Gastrocnemius medialis (tissue), 4 donors: ENCODE measurements around the gene EIF3J.

Experiments used
- POLR2A ChIP-seq, 2 donors: fragments of 450-650 bp; IDR thresholded peaks; one replicate each; pipeline ENCODE4 v1.6.1; 2017; ENCODE audit warnings: antibody characterized with exemption in 2 of 2, mild to moderate bottlenecking in 2 of 2, moderate library complexity in 2 of 2
- TF ChIP-seq, protein P1 (sequence below), 5 experiments: fragments of 450-650 bp in 3 of 5; fragments of 200-600 bp in 2 of 5; sonication (generic) in 2 of 5; IDR thresholded peaks in 4 of 5; conservative IDR thresholded peaks in 1 of 5; 1 replicate in 4 of 5; 2 replicates in 1 of 5; pipeline ENCODE4 v1.5.1; 2016 to 2019; ENCODE audit warnings: antibody characterized with exemption in 5 of 5, mild to moderate bottlenecking in 3 of 5, moderate library complexity in 3 of 5

DNA sequence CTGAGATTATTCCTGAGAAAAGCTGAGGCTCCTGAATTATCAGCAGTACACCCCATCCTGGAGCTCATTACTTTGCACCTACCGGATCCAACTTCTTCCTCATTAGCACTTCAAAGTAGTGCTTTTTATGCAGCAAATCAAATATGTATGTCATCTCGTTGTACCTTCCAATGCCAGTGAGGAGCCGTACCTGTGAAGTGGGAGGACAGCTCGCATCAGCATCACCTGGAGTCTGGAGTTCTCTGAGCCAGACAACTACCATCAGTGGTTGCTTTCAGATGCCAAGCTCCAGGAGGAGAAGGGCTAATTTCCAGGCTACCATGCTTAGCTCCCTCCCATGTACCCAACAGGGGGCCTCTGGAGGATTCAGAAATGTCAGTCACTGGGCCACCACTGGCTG is 32.4 kb downstream of the EIF3J start:
- TF ChIP-seq, protein P1, sequence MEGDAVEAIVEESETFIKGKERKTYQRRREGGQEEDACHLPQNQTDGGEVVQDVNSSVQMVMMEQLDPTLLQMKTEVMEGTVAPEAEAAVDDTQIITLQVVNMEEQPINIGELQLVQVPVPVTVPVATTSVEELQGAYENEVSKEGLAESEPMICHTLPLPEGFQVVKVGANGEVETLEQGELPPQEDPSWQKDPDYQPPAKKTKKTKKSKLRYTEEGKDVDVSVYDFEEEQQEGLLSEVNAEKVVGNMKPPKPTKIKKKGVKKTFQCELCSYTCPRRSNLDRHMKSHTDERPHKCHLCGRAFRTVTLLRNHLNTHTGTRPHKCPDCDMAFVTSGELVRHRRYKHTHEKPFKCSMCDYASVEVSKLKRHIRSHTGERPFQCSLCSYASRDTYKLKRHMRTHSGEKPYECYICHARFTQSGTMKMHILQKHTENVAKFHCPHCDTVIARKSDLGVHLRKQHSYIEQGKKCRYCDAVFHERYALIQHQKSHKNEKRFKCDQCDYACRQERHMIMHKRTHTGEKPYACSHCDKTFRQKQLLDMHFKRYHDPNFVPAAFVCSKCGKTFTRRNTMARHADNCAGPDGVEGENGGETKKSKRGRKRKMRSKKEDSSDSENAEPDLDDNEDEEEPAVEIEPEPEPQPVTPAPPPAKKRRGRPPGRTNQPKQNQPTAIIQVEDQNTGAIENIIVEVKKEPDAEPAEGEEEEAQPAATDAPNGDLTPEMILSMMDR (IDR thresholded peaks at IDR 0.05 in 4 of 5, conservative IDR thresholded peaks at IDR 0.05 in 1 of 5): no peak
- TF ChIP-seq POLR2A (IDR thresholded peaks at IDR 0.05): no peak
